Measurements from ENCODE around the gene GNG4.

GRCh38 chr1:235640580-235640979 is 9.0 kb downstream of the GNG4 start:
- TF ChIP-seq CTCF (IDR thresholded peaks at IDR 0.05; ENCODE audit: poor library complexity) (no peak), EZH2phosphoT487 (IDR thresholded peaks at IDR 0.05; ENCODE audit: low read depth, severe bottlenecking, unreplicated experiment) (no peak), EZH2 (IDR thresholded peaks at IDR 0.05; ENCODE audit: borderline replicate concordance) (no peak)
